ENCODE data around the gene ATAD5.
"Not testable (repeated sequence)": the region's sequence is repeated elsewhere in the genome, so short reads cannot be mapped to it uniquely, and the experiment has no call there.

Gene ATAD5

GRCh38 chr17:30796016-30796415, 35.8 kb upstream of the ATAD5 start:
- no peak overlapping the region for H3K4me3 ChIP-seq (ENCODE audit: insufficient read length, low read depth)
- DNase-seq (ENCODE audit: low read depth, low spot score) = no peak
- H3K36me3 ChIP-seq (ENCODE audit: insufficient read depth, insufficient read length, low read length) = peaks cover 56% of the 10 kb centered on the region
- H3K27me3 ChIP-seq (ENCODE audit: insufficient read depth, insufficient read length) = no peaks in the 10 kb centered on the region
- H3K9me3 ChIP-seq (ENCODE audit: insufficient read depth, low read length) = no peaks in the 10 kb centered on the region
- no peak overlapping the region for H3K9ac ChIP-seq (ENCODE audit: insufficient read length, low read depth)
- TF ChIP-seq ZNF274 (IDR thresholded peaks at IDR 0.05; ENCODE audit: low read depth, low read length) (no peak), SUZ12 (IDR thresholded peaks at IDR 0.05; ENCODE audit: extremely low read depth, insufficient read depth, insufficient read length) (no peak), YY1 (IDR thresholded peaks at IDR 0.05; ENCODE audit: insufficient read depth, insufficient read length) (no peak)
- H3K4me1 ChIP-seq (ENCODE audit: insufficient read depth, insufficient read length) = no peaks in the 10 kb centered on the region

DNA sequence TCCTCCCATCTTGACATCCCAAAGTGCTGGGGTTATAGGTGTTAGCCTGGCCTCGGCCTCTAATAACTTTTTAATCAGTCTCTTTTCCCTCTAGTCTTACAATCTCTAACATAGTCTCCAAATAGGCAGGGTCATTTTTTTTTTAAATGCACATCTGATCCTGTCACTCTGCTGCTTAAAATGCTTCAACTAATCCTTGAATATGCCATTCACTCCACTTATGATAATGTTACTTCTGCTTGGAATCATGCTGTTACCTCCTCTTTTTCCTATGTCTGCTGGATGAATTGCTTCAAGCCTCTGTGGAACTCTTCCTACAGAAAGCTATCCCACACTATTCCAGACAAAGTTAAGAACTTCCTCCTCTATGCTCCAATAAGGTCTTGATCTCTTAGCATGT, 30.1 kb upstream of the ATAD5 start:
- Histone ChIP-seq H3K4me1 (ENCODE audit: insufficient read depth, insufficient read length) (no peaks in the 10 kb centered on the region), H3K4me3 (ENCODE audit: insufficient read length, low read depth) (no peak overlapping the region), H3K9ac (ENCODE audit: insufficient read length, low read depth) (no peak overlapping the region), H3K27me3 (ENCODE audit: insufficient read depth, insufficient read length) (no peaks in the 10 kb centered on the region), H3K36me3 (ENCODE audit: insufficient read depth, insufficient read length, low read length) (peaks cover 48% of the 10 kb centered on the region), H3K9me3 (ENCODE audit: insufficient read depth, low read length) (no peaks in the 10 kb centered on the region)
- no peak for DNase-seq (ENCODE audit: low read depth, low spot score)
- TF ChIP-seq YY1 (IDR thresholded peaks at IDR 0.05; ENCODE audit: insufficient read depth, insufficient read length) = no peak
- TF ChIP-seq ZNF274 (IDR thresholded peaks at IDR 0.05; ENCODE audit: low read depth, low read length) = no peak
- TF ChIP-seq SUZ12 (IDR thresholded peaks at IDR 0.05; ENCODE audit: extremely low read depth, insufficient read depth, insufficient read length) = no peak

DNA sequence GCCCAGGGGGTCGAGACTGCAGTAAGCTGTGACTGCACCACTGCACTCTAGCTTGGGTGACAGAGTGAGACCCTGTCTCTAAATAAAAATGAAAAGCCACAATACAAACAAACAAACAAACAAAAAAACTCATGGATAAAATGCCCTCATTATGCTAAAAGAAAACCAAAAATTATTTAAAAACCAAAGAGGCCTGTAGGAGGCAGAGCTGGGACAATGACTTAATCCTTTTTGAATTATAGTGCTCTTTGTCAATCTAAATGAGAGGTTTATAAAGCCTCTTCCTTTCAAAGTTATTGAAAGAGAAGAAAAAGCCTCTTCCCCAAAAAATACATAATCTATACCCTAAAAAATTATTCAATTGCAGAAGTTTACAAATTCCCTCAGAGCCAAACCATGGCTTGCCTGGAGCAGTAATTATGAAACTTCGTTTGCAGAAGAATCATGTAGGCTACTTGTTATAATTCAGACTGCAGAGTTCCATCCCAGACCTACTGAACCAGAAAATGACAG, 25.8 kb upstream of the ATAD5 start:
- H3K4me1 ChIP-seq (ENCODE audit: insufficient read depth, insufficient read length) = no peaks in the 10 kb centered on the region
- TF ChIP-seq SUZ12 (IDR thresholded peaks at IDR 0.05; ENCODE audit: extremely low read depth, insufficient read depth, insufficient read length) = no peak
- TF ChIP-seq YY1 (IDR thresholded peaks at IDR 0.05; ENCODE audit: insufficient read depth, insufficient read length) = no peak
- no peak for TF ChIP-seq ZNF274 (IDR thresholded peaks at IDR 0.05; ENCODE audit: low read depth, low read length)
- no peaks in the 10 kb centered on the region for H3K9me3 ChIP-seq (ENCODE audit: insufficient read depth, low read length)

GRCh38 chr17:30807896-30808295, 23.9 kb upstream of the ATAD5 start:
- no peaks in the 10 kb centered on the region for H3K27me3 ChIP-seq (ENCODE audit: insufficient read depth, insufficient read length)
- DNase-seq (ENCODE audit: low read depth, low spot score) = no peak
- no peak overlapping the region for H3K4me3 ChIP-seq (ENCODE audit: insufficient read length, low read depth)
- no peaks in the 10 kb centered on the region for H3K4me1 ChIP-seq (ENCODE audit: insufficient read depth, insufficient read length)
- H3K9ac ChIP-seq (ENCODE audit: insufficient read length, low read depth) = no peak overlapping the region
- TF ChIP-seq YY1 (IDR thresholded peaks at IDR 0.05; ENCODE audit: insufficient read depth, insufficient read length) (no peak), ZNF274 (IDR thresholded peaks at IDR 0.05; ENCODE audit: low read depth, low read length) (no peak), SUZ12 (IDR thresholded peaks at IDR 0.05; ENCODE audit: extremely low read depth, insufficient read depth, insufficient read length) (no peak)
- peaks cover 18% of the 10 kb centered on the region for H3K36me3 ChIP-seq (ENCODE audit: insufficient read depth, insufficient read length, low read length)
- H3K9me3 ChIP-seq (ENCODE audit: insufficient read depth, low read length) = no peaks in the 10 kb centered on the region

More for the DNA sequence above, 25.8 kb upstream of the ATAD5 start:
- Histone ChIP-seq H3K4me3 (ENCODE audit: insufficient read length, low read depth) (no peak overlapping the region), H3K9ac (ENCODE audit: insufficient read length, low read depth) (no peak overlapping the region), H3K27me3 (ENCODE audit: insufficient read depth, insufficient read length) (no peaks in the 10 kb centered on the region), H3K36me3 (ENCODE audit: insufficient read depth, insufficient read length, low read length) (peaks cover 28% of the 10 kb centered on the region)
- DNase-seq (ENCODE audit: low read depth, low spot score) = no peak

DNA sequence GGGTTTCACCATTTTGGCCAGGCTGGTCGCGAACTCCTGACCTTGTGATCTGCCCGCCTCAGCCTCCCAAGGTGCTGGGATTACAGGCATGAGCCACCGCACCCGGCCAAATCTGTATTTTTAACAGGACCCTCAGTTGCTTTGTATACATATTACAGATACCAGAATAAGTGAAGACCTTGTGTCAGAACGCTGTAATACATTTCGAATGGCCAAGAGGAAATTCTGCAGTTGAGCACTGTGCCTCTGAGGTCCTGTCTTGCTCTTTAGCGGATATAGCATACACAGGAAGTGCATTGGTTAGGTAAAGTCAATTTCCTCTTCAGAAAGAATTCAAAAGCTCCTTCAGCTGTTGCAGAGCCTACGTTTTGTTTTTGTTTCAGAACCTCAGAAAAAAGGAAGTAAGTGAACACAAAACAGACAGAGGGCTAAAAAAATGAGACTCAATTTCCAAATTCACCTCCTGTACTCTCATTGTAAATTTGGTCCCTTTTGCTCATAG, 22.9 kb upstream of the ATAD5 start:
- no peaks in the 10 kb centered on the region for H3K9me3 ChIP-seq (ENCODE audit: insufficient read depth, low read length)
- no peak overlapping the region for H3K4me3 ChIP-seq (ENCODE audit: insufficient read length, low read depth)
- H3K4me1 ChIP-seq (ENCODE audit: insufficient read depth, insufficient read length) = no peaks in the 10 kb centered on the region
- no peak overlapping the region for H3K9ac ChIP-seq (ENCODE audit: insufficient read length, low read depth)
- DNase-seq (ENCODE audit: low read depth, low spot score) = no peak
- TF ChIP-seq ZNF274 (IDR thresholded peaks at IDR 0.05; ENCODE audit: low read depth, low read length) = no peak
- no peak for TF ChIP-seq SUZ12 (IDR thresholded peaks at IDR 0.05; ENCODE audit: extremely low read depth, insufficient read depth, insufficient read length)
- no peak for TF ChIP-seq YY1 (IDR thresholded peaks at IDR 0.05; ENCODE audit: insufficient read depth, insufficient read length)
- H3K36me3 ChIP-seq (ENCODE audit: insufficient read depth, insufficient read length, low read length) = peaks cover 9% of the 10 kb centered on the region
- no peaks in the 10 kb centered on the region for H3K27me3 ChIP-seq (ENCODE audit: insufficient read depth, insufficient read length)

DNA sequence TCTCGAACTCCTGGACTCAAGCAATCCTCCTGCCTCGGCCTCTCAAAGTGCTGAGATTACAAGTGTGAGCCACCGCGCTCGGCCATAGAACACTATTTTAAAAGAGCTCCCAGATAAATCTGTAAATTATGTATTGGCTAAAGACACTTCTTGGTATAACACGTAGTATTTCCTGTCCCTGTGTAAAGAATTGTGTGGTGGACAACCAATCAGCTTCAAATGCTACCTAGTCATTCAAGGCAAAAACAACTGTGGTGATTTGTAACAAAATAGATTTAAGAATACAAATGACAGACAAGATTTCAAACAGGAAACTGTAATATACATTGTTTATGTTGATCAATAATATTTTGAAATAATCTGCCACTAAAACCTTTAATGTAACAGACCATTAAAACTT, 21.9 kb upstream of the ATAD5 start:
- Histone ChIP-seq H3K36me3 (ENCODE audit: insufficient read depth, insufficient read length, low read length) (peaks cover 7% of the 10 kb centered on the region), H3K27me3 (ENCODE audit: insufficient read depth, insufficient read length) (no peaks in the 10 kb centered on the region), H3K4me3 (ENCODE audit: insufficient read length, low read depth) (no peak overlapping the region), H3K9me3 (ENCODE audit: insufficient read depth, low read length) (no peaks in the 10 kb centered on the region), H3K9ac (ENCODE audit: insufficient read length, low read depth) (no peak overlapping the region), H3K4me1 (ENCODE audit: insufficient read depth, insufficient read length) (no peaks in the 10 kb centered on the region)
- TF ChIP-seq YY1 (IDR thresholded peaks at IDR 0.05; ENCODE audit: insufficient read depth, insufficient read length) (no peak), SUZ12 (IDR thresholded peaks at IDR 0.05; ENCODE audit: extremely low read depth, insufficient read depth, insufficient read length) (no peak), ZNF274 (IDR thresholded peaks at IDR 0.05; ENCODE audit: low read depth, low read length) (no peak)
- DNase-seq (ENCODE audit: low read depth, low spot score) = no peak

GRCh38 chr17:30812218-30813177, 19.3 kb upstream of the ATAD5 start:
- TF ChIP-seq YY1 (IDR thresholded peaks at IDR 0.05; ENCODE audit: insufficient read depth, insufficient read length) (no peak), ZNF274 (IDR thresholded peaks at IDR 0.05; ENCODE audit: low read depth, low read length) (no peak), SUZ12 (IDR thresholded peaks at IDR 0.05; ENCODE audit: extremely low read depth, insufficient read depth, insufficient read length) (no peak)
- Histone ChIP-seq H3K27me3 (ENCODE audit: insufficient read depth, insufficient read length) (no peaks in the 10 kb centered on the region), H3K4me3 (ENCODE audit: insufficient read length, low read depth) (no peak overlapping the region), H3K36me3 (ENCODE audit: insufficient read depth, insufficient read length, low read length) (peaks cover 7% of the 10 kb centered on the region), H3K4me1 (ENCODE audit: insufficient read depth, insufficient read length) (no peaks in the 10 kb centered on the region), H3K9ac (ENCODE audit: insufficient read length, low read depth) (no peak overlapping the region), H3K9me3 (ENCODE audit: insufficient read depth, low read length) (no peaks in the 10 kb centered on the region)
- DNase-seq (ENCODE audit: low read depth, low spot score) = no peak

DNA sequence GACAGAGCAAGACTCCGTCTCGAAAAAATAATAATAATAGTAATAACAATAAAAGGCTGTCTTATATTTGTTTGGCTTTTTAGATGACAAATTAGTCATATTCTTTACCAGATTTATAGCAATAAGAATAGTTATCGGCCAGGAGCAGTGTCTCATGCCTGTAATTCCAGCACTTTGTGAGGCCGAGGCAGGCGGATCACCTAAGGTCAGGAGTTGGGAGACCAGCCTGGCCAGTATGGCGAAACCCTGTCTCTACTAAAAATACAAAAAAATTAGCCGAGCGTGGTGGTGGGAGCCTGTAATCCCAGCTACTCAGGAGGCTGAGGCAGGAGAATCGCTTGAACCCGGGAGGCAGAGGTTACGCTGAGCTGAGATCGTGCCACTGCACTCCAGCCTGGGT, 17.5 kb upstream of the ATAD5 start:
- H3K4me1 ChIP-seq (ENCODE audit: insufficient read depth, insufficient read length); DNase-seq (ENCODE audit: low read depth, low spot score); H3K9ac ChIP-seq (ENCODE audit: insufficient read length, low read depth); H3K9me3 ChIP-seq (ENCODE audit: insufficient read depth, low read length); H3K4me3 ChIP-seq (ENCODE audit: insufficient read length, low read depth); H3K27me3 ChIP-seq (ENCODE audit: insufficient read depth, insufficient read length): not testable (repeated sequence)
- H3K36me3 ChIP-seq (ENCODE audit: insufficient read depth, insufficient read length, low read length) = peaks cover 10% of the 10 kb centered on the region

- H3K36me3 ChIP-seq (ENCODE audit: insufficient read depth, insufficient read length, low read length); DNase-seq (ENCODE audit: low read depth, low spot score); H3K27me3 ChIP-seq (ENCODE audit: insufficient read depth, insufficient read length); H3K4me3 ChIP-seq (ENCODE audit: insufficient read length, low read depth); H3K9me3 ChIP-seq (ENCODE audit: insufficient read depth, low read length); H3K4me1 ChIP-seq (ENCODE audit: insufficient read depth, insufficient read length); H3K9ac ChIP-seq (ENCODE audit: insufficient read length, low read depth): not testable (repeated sequence)
Measured at GRCh38 chr17:30814860-30815259, 16.9 kb upstream of the ATAD5 start.

All from NT2/D1 (cell line).